Medulla oblongata (tissue), 1 donor: ENCODE data around the gene C3.
"Not testable (repeated sequence)": the region's sequence is repeated elsewhere in the genome, so short reads cannot be mapped to it uniquely, and the experiment has no call there.

Experiments
- DNase-seq: peaks from one replicate; pipeline ENCODE4 v3.0.0-alpha.2; 2015; ENCODE audit errors: extremely low spot score

C3 gene

GRCh38 chr19:6693056-6693471, 27.4 kb downstream of the C3 start:
- no peak for DNase-seq

GRCh38 chr19:6692027-6692426, 28.4 kb downstream of the C3 start:
- DNase-seq = no peak

- DNase-seq = no peak
These were observed 29.1 kb downstream of the C3 start for GRCh38 chr19:6691342-6691741.

- no peak for DNase-seq
These were observed 30.1 kb downstream of the C3 start for GRCh38 chr19:6690160-6690885.

- DNase-seq = no peak
These were observed 33.3 kb downstream of the C3 start for GRCh38 chr19:6687114-6687513.

GRCh38 chr19:6686628-6686975, 33.8 kb downstream of the C3 start:
- DNase-seq = no peak

- no peak for DNase-seq
These were observed 34.4 kb downstream of the C3 start for GRCh38 chr19:6685962-6686627.

GRCh38 chr19:6685482-6685881, 35.0 kb downstream of the C3 start:
- DNase-seq = no peak

- DNase-seq = no peak
These were observed 36.5 kb downstream of the C3 start for GRCh38 chr19:6683971-6684370.

- no peak for DNase-seq
These were observed 37.8 kb downstream of the C3 start for GRCh38 chr19:6682607-6683128.

GRCh38 chr19:6680141-6680540, 40.3 kb downstream of the C3 start:
- DNase-seq = no peak

- no peak for DNase-seq
These were observed 41.3 kb downstream of the C3 start for GRCh38 chr19:6679139-6679538.

GRCh38 chr19:6678690-6679109, 41.8 kb downstream of the C3 start:
- DNase-seq = no peak

- no peak for DNase-seq
These were observed 42.4 kb downstream of the C3 start for GRCh38 chr19:6677883-6678689.

- DNase-seq = no peak
These were observed 43.0 kb downstream of the C3 start for GRCh38 chr19:6677495-6677882.

- no peak for DNase-seq
These were observed 44.2 kb downstream of the C3 start for GRCh38 chr19:6676288-6676687.

GRCh38 chr19:6674868-6675305, 45.6 kb downstream of the C3 start:
- peak; percentile 46 for DNase-seq

GRCh38 chr19:6674408-6674807, 46.0 kb downstream of the C3 start:
- DNase-seq = not testable (repeated sequence)

GRCh38 chr19:6672693-6673290, 47.7 kb downstream of the C3 start:
- no peak for DNase-seq

GRCh38 chr19:6671960-6672359, 48.5 kb downstream of the C3 start:
- peak; percentile 3 for DNase-seq

GRCh38 chr19:6668691-6669090, 51.8 kb downstream of the C3 start:
- no peak for DNase-seq

GRCh38 chr19:6667114-6667627, 53.3 kb downstream of the C3 start:
- no peak for DNase-seq
